C4-2B (cell line): ENCODE results near the gene SPON1.
A peak's percentile ranks its signal among the peaks of the same experiment; 100 is the strongest.

Experiments used
- H3K27ac ChIP-seq: fragments of 450-650 bp; 2 replicates; pipeline ENCODE4 v1.5.1; 2017
- ZFX ChIP-seq: fragments of 450-650 bp; IDR thresholded peaks from 2 replicates; pipeline ENCODE4 v1.6.1; 2017
- TF ChIP-seq, protein P1 (sequence below): fragments of 450-650 bp; conservative IDR thresholded peaks from 2 replicates; pipeline ENCODE4 v1.5.1; 2017; ENCODE audit warnings: mild to moderate bottlenecking

Gene SPON1

GRCh38 chr11:14133381-14133780 lies 170.9 kb downstream of the SPON1 start:
- no peak overlapping the region for H3K27ac ChIP-seq
- TF ChIP-seq, protein P1, sequence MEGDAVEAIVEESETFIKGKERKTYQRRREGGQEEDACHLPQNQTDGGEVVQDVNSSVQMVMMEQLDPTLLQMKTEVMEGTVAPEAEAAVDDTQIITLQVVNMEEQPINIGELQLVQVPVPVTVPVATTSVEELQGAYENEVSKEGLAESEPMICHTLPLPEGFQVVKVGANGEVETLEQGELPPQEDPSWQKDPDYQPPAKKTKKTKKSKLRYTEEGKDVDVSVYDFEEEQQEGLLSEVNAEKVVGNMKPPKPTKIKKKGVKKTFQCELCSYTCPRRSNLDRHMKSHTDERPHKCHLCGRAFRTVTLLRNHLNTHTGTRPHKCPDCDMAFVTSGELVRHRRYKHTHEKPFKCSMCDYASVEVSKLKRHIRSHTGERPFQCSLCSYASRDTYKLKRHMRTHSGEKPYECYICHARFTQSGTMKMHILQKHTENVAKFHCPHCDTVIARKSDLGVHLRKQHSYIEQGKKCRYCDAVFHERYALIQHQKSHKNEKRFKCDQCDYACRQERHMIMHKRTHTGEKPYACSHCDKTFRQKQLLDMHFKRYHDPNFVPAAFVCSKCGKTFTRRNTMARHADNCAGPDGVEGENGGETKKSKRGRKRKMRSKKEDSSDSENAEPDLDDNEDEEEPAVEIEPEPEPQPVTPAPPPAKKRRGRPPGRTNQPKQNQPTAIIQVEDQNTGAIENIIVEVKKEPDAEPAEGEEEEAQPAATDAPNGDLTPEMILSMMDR, result no peak
- no peak for TF ChIP-seq ZFX

DNA sequence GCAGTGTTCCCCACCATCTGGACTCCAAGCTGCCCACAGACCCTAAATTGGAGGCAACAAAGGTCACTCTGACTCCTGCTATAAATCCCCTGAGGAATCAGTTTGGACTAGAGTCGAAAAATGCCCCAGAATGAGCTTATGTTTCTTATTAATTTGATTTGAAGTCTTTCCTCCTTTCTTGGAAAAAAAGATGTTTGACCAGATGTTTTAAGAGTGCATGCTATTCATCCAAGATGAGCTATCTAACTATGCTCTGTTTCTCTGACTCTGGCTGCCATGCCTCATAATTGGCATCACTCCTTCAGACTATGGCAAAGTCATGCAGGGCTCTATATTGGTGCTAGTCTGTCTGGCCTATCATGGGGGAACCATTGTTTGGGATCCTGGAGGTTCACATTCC lies 174.0 kb downstream of the SPON1 start:
- no peak overlapping the region for H3K27ac ChIP-seq
- TF ChIP-seq ZFX, result no peak
- TF ChIP-seq, protein P1, result no peak

- TF ChIP-seq, protein P1, result no peak
- TF ChIP-seq ZFX, result no peak
- no peak overlapping the region for H3K27ac ChIP-seq
Measured at GRCh38 chr11:14137284-14137683, 174.8 kb downstream of the SPON1 start.

DNA sequence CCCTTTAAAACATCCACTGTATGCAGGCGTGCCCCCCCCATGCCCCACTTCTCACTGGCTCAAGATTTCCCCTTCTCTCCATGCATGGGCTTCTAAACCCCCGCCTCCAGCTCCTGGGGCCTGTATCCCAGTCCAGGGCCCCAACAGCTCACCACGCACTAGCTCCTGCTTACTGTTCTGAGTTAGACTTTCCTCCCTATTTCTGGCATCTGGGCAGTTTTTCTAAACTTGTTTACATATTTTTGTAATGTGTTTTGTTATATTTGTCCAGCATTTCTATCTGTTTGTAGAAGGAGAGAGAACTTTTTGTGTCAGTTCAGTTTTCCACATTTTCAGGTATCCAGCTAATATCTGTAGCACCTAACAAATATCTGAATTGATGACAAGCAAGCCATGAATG lies 178.5 kb downstream of the SPON1 start:
- TF ChIP-seq, protein P1, result no peak
- no peak for TF ChIP-seq ZFX
- H3K27ac ChIP-seq, result no peak overlapping the region

DNA sequence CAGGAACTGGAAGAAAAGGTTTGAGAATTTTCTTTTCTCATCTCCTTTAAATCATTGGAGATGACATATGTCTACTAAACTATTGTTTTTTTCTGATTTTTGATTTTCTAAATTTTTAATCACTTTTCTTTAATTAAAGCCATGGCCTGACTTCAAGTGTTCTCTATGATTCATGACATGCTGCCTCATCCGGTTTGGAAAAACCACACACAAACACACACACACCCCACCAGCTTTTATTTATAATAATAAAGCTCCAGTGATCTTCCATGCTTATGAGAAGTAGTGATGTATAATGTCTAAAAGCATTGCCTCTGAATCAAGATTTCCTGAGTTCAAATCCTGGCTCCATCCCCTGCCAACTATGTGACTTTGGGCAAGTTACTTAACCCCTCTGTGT lies 179.2 kb downstream of the SPON1 start:
- H3K27ac ChIP-seq, result no peak overlapping the region
- no peak for TF ChIP-seq ZFX
- TF ChIP-seq, protein P1, result no peak

- no peak for TF ChIP-seq ZFX
- TF ChIP-seq, protein P1, result no peak
Measured at GRCh38 chr11:14144934-14145333, 182.4 kb downstream of the SPON1 start.

DNA sequence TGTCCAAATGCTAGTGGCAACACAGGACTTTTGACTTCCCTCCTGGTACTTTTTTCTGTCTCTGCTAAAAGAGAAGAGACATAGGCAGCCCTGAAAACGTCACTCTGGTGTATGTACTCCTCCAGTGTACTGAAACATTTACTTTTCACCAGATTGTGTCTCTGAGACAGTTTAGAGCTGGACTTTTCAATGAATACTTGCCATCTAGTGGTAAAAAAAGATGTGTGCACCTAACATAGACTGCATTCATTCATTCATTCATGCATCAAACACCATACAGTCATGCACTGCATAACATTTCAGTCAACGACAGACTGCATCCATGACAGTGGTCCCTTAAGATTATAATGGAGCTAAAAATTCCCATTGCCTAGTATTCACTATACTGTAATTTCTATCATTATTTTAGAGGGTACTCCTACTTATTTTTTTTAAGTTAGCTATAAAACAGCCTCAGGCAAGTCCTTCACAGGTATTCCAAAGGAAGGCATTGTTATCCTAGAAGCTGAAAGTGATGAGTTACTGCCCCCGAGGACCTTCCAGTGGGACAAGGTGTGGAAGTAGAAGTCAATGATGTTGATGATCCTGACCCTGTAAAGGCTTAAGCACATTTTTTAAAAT lies 186.2 kb downstream of the SPON1 start:
- TF ChIP-seq ZFX, result no peak
- TF ChIP-seq, protein P1, result peak; percentile 78
- no peak overlapping the region for H3K27ac ChIP-seq

More at GRCh38 chr11:14144934-14145333, 182.4 kb downstream of the SPON1 start:
- no peak overlapping the region for H3K27ac ChIP-seq
